Fibroblast of lung (primary cell): ENCODE measurements around the gene MAP4K3. TPM values are rescaled to one million over a fixed set of nuclear protein-coding genes. Genes with fewer than 3 reads are reported as not detected.

Experiments used
- DNase-seq, 2 donors: peaks; one replicate each; pipeline versions ENCODE4 v3.0.0 to v3.0.0-alpha.2; 2010; ENCODE audit warnings: low read depth in 2 of 2
- H2AFZ ChIP-seq: 2 replicates; pipeline ENCODE4 v1.5.1; 2012; ENCODE audit warnings: low read length, control low read depth, inconsistent platforms
- H3K27ac ChIP-seq: 2 replicates; pipeline ENCODE4 v1.5.1; 2011; ENCODE audit warnings: low read length, control low read depth; ENCODE audit not compliant: insufficient read depth
- H3K27me3 ChIP-seq: 2 replicates; pipeline ENCODE4 v1.5.1; 2011; ENCODE audit warnings: mild to moderate bottlenecking, low read length; ENCODE audit not compliant: control insufficient read depth, insufficient read depth
- H3K36me3 ChIP-seq: 2 replicates; pipeline ENCODE4 v1.5.1; 2011; ENCODE audit warnings: low read length; ENCODE audit not compliant: control insufficient read depth, insufficient read depth
- H3K4me1 ChIP-seq: 2 replicates; pipeline ENCODE4 v1.5.1; 2011; ENCODE audit warnings: low read length; ENCODE audit not compliant: control insufficient read depth, insufficient read depth; ENCODE audit errors: extremely low read depth
- H3K4me2 ChIP-seq: 2 replicates; pipeline ENCODE4 v1.5.1; 2011; ENCODE audit warnings: low read length, control low read depth; ENCODE audit not compliant: insufficient read depth; ENCODE audit errors: extremely low read depth
- H3K4me3 ChIP-seq, 4 experiments: fragments of 200-600 bp in 1 of 4; sonication (generic) in 1 of 4; replicated peaks in 1 of 4; 2 replicates each; pipeline ENCODE4 v1.5.1; 2011 to 2016; ENCODE audit warnings: low read length in 4 of 4, low read depth in 3 of 4, mild to moderate bottlenecking in 3 of 4, control low read depth in 2 of 4, inconsistent platforms in 1 of 4, mixed read lengths in 1 of 4; ENCODE audit not compliant: insufficient read depth in 1 of 4; ENCODE audit errors: control extremely low read depth in 1 of 4
- H3K79me2 ChIP-seq: 2 replicates; pipeline ENCODE4 v1.5.1; 2012; ENCODE audit warnings: mild to moderate bottlenecking, low read length, inconsistent platforms; ENCODE audit not compliant: control insufficient read depth, insufficient read depth
- H3K9ac ChIP-seq: 2 replicates; pipeline ENCODE4 v1.5.1; 2011; ENCODE audit warnings: mild to moderate bottlenecking, low read length, control low read depth; ENCODE audit not compliant: insufficient read depth
- H3K9me3 ChIP-seq: 2 replicates; pipeline ENCODE4 v1.5.1; 2012; ENCODE audit warnings: low read depth, low read length; ENCODE audit not compliant: control insufficient read depth, insufficient read depth
- H4K20me1 ChIP-seq: 2 replicates; pipeline ENCODE4 v1.5.1; 2011; ENCODE audit warnings: low read length; ENCODE audit not compliant: control insufficient read depth, insufficient read depth; ENCODE audit errors: extremely low read depth
- CTCF ChIP-seq, 2 donors: IDR thresholded peaks in 1 of 2; conservative IDR thresholded peaks in 1 of 2; 1 replicate in 1 of 2; 2 replicates in 1 of 2; pipeline ENCODE4 v1.5.1; 2011 to 2012; ENCODE audit warnings: low read length in 2 of 2, control low read depth in 1 of 2, inconsistent platforms in 1 of 2, low read depth in 1 of 2, mild to moderate bottlenecking in 1 of 2
- EZH2 ChIP-seq: IDR thresholded peaks from 2 replicates; pipeline ENCODE4 v1.5.1; 2012; ENCODE audit warnings: low read length, control low read depth, mild to moderate bottlenecking; ENCODE audit errors: missing control alignments
- polyA plus RNA-seq, 2 donors: library from polyadenylated mRNA; depleted of rRNA in 1 of 2; stranded (reverse) in 1 of 2; unstranded in 1 of 2; fragments of >200 nt; gene quantifications; 2 replicates each; pipeline ENCODE4 v1.2.1, GENCODE V29; 2011 to 2012; ENCODE audit warnings: missing spikeins in 1 of 2
- total RNA-seq: library from RNA; depleted of rRNA; stranded (reverse); fragments of >200 nt; gene quantifications from 2 replicates; pipeline ENCODE4 v1.2.1, GENCODE V29; 2014

Gene MAP4K3
- total and polyA plus RNA-seq, 2 donors (not counting 1 experiment from before 2014, with no cell fraction given), result 40.8 to 75.7 TPM

GRCh38 chr2:39228413-39229209, 208.5 kb downstream of the MAP4K3 start:
- Histone ChIP-seq H3K36me3 (no peaks in the 10 kb centered on the region), H3K4me1 (peaks cover 2% of the 10 kb centered on the region), H3K4me3 (peak overlapping the region in 3 of 4 experiments; percentile 1 to 45 (median 8)), H3K9ac (no peak overlapping the region), H3K27ac (no peak overlapping the region), H3K27me3 (no peaks in the 10 kb centered on the region), H4K20me1 (no peaks in the 10 kb centered on the region), H3K79me2 (no peaks in the 10 kb centered on the region), H2AFZ (peak overlapping the region; percentile 54), H3K9me3 (no peaks in the 10 kb centered on the region), H3K4me2 (peak overlapping the region; percentile 54)
- peak in 1 of 2 donors; percentile 1 for DNase-seq
- TF ChIP-seq EZH2, result no peak
- no peak for TF ChIP-seq CTCF (conservative IDR thresholded peaks at IDR 0.05 in 1 of 2, IDR thresholded peaks at IDR 0.05 in 1 of 2; ENCODE audit: low read depth in 1 of 2, low read length in 2 of 2)

GRCh38 chr2:39227628-39228412, 209.3 kb downstream of the MAP4K3 start:
- DNase-seq, result peak; percentile 58 to 76
- Histone ChIP-seq H4K20me1 (no peaks in the 10 kb centered on the region), H3K27me3 (no peaks in the 10 kb centered on the region), H3K27ac (no peak overlapping the region), H3K36me3 (no peaks in the 10 kb centered on the region), H3K9ac (no peak overlapping the region), H3K4me2 (peak overlapping the region; percentile 54), H2AFZ (peak overlapping the region; percentile 64), H3K4me1 (peaks cover 2% of the 10 kb centered on the region), H3K9me3 (no peaks in the 10 kb centered on the region), H3K4me3 (peak overlapping the region in 1 of 4 experiments; percentile 45), H3K79me2 (no peaks in the 10 kb centered on the region)
- no peak for TF ChIP-seq EZH2
- peak; percentile 73 to 82 for TF ChIP-seq CTCF (conservative IDR thresholded peaks at IDR 0.05 in 1 of 2, IDR thresholded peaks at IDR 0.05 in 1 of 2; ENCODE audit: low read depth in 1 of 2, low read length in 2 of 2)

- TF ChIP-seq CTCF (conservative IDR thresholded peaks at IDR 0.05 in 1 of 2, IDR thresholded peaks at IDR 0.05 in 1 of 2; ENCODE audit: low read depth in 1 of 2, low read length in 2 of 2), result no peak
- no peak for TF ChIP-seq EZH2
- H3K27ac ChIP-seq, result no peak overlapping the region
- no peaks in the 10 kb centered on the region for H3K27me3 ChIP-seq
- no peaks in the 10 kb centered on the region for H3K9me3 ChIP-seq
- H3K79me2 ChIP-seq, result no peaks in the 10 kb centered on the region
- no peak overlapping the region for H2AFZ ChIP-seq
- H3K4me2 ChIP-seq, result no peak overlapping the region
- H3K4me3 ChIP-seq, result no peak overlapping the region
- no peak for DNase-seq
- peaks cover 2% of the 10 kb centered on the region for H3K4me1 ChIP-seq
- H3K9ac ChIP-seq, result no peak overlapping the region
- H4K20me1 ChIP-seq, result no peaks in the 10 kb centered on the region
- H3K36me3 ChIP-seq, result no peaks in the 10 kb centered on the region
Measured at GRCh38 chr2:39225567-39225966, 211.5 kb downstream of the MAP4K3 start.
